ENCODE measurements around the gene MAPRE3.
A peak's percentile ranks its signal among the peaks of the same experiment; 100 is the strongest.

The MAPRE3 gene

DNA sequence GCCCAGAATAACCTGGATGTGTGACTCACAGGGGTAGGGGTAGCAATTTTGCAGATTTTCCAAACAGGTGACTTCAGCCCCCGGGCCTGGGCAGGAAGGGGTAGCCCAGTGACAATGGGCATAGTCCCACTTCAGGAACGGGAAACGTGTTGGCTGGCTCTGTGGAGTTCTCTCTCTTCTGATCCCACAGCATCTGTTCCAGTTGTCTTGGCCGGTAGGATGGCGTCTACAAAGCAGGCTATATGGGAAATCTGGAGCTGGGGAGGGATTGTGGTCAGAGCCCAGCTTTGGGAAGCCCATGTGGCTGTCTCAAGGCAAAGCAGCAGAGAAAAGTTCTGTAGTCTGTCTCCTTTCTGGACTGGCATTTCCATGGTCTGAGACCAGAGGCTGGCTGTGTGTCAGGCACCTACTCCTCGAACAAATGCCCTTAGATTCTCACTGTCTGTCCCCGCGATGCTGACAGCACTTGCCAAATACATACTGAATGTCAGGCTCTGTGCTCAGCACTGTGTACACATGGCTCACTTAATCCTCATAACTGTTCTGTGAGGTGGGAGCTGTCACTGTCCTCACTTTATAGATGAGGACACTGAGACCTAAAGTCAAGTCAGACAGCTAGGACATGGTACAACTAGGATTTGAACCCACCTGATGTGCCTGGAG, 44.5 kb downstream of the MAPRE3 start:
- no peak for DNase-seq (ENCODE audit: low read depth)

DNA sequence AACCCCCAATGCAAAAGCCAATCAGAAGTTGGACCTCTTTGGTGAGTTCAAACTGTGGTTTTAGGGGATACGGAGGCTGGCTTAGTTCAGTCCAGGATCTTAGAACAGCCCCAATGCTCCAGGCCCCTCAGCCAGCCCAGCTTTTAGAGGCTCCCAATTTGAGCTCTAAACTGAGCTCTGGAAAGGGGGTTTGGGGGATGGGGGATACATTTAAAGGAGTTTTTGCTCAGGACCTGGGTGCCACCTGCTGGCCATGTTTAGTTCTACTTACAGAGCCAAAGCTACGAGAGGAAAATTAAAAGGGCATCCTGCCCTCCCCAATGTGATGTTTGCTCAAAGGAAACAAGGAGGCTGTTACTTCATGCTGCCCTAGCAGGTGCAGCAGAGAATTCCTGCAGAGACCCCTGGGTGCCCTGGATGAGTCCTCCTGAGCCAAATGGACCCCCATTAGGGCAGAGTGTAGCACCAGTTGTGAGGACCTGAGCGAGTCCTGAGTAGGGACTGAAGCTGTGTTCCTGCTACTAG, 46.4 kb downstream of the MAPRE3 start:
- DNase-seq (ENCODE audit: low read depth): peak; percentile 58

DNA sequence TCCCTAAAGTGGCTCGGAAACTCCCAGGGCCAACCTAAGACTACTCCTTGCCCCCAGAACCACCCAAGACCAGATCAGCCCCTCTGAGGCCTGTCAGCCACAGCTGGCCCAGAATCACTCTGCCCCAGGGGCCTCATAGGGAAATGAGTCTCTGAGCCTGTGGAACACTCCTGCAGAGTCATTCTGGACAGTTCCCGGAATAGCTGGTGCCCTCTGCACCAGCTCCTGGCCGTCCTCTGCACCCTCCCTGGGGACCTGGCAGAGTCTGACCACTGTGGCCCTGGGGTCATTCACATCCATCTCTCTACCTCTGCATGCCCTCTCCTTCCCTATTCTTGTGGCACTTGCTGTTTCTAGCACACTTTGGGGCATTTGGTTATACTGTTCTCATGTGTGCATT, 47.7 kb downstream of the MAPRE3 start:
- no peak for DNase-seq (ENCODE audit: low read depth)

DNA sequence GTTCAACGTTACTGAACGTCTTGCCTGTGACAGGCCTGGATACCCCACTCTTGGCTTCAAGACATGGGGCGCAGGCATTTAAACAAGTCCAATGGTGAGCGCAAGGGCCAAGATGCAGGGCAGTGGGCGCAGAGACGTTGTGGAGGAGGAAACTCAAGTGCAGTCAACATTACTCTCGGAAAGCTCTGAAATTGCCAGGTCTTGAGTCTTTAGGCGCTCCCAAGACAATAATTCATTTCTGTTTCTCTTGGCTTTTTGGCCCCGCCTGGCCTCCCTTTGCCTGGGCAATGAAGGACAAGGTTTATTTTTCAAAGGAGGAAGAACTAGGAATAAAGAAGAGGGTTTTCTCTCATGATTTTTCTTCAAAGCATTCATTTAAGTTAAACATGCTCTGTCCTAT, 49.0 kb downstream of the MAPRE3 start:
- DNase-seq (ENCODE audit: low read depth): no peak

DNA sequence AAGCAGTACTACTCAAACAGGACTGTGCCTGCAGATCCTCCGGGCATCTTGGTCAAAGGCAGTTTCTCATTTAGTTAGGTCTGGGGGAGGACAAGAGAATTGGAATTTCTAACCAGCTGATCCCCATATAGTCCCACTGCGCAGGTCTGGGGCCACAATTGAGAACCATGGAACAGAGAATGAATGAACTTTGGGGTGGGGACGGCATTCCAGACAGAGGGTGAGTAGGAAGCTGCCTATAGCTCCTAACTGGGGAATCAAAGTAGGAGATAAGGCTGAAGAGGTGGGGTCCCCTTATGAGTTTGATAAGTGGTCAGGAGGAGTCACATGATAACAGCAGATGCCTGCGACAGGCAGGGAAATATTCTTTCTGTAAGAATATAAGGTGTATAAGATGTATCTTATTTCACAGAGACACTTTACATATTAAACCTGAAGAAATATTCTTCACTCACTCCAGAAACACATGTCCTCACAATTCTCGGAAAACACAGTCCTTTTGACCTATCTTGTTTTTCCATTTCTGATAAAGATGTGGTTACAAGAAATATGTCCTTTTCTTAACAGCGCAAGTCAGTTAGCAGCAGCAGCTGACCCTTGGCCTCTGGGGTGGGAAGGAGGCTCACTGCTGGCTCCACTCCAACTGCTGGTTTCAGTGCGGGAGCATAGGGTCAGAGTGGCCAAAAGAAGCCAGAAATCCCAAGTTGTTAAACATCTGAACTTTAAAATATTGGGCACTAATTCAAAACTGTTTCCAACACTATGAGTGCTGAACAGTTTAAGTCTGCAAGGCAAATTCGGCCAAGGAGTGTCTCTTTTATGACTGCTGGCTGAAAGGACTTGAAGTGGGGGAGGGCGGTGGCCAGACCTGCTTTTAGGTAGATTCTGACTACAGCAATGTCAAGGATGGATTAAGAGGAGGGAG, 49.8 kb downstream of the MAPRE3 start:
- DNase-seq (ENCODE audit: low read depth): no peak

DNA sequence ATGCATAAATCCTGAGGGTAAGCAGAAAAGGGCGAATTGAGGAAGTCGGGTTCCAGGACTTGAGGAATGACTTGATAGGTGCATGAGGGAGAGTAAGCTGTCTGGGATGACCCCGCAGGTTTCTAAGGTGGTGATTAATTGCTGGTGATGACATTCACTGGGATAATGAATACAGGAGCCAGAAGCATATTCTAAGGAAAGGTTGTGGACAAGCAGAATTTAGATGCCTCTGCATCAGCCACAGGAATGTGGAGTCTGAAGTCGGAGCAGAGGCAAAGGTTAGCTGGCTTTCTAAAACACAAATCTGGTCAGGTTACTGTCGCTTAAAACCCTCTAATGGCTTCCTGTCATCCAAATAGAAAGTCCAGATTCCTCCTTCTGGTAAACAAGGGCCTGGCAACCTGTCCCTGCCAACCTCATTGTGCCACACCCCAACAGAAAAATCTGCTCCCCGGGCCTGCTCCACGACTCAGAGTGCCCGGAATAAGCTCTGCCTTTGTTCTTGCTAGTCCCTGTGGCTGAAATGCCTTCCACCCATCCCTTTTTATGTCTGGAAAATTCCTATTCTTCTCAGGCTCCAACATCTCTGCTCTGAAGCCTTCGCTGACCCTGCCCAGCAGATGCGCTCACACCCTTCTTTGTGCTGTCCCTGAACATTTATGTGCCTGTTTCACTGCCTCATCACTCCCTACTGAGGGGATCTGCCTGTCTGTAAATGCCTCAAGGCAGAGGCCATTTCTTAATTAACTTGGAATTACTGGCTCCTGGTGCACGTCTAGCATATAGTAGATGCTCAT, 51.0 kb downstream of the MAPRE3 start:
- no peak for DNase-seq (ENCODE audit: low read depth)

DNA sequence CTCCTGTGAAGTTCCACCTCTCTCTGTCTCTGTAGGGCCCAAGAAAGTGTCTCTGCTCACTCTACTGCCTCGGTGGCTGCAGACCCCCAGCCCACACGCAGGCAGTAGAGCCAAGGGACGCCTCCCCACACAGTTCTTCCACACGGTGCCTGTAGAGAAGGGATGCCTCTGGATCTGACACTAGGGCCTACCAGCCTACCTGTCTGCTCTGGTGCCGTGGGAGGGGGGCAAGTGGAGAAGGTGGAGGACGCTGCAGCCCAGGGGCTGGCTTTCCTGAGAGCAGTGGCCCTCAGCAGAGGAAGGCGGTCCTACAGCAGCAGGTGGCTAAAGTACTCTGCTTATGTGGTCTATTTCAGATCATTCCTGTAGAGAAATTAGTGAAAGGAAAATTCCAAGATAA, 53.3 kb downstream of the MAPRE3 start:
- DNase-seq (ENCODE audit: low read depth): no peak

DNA sequence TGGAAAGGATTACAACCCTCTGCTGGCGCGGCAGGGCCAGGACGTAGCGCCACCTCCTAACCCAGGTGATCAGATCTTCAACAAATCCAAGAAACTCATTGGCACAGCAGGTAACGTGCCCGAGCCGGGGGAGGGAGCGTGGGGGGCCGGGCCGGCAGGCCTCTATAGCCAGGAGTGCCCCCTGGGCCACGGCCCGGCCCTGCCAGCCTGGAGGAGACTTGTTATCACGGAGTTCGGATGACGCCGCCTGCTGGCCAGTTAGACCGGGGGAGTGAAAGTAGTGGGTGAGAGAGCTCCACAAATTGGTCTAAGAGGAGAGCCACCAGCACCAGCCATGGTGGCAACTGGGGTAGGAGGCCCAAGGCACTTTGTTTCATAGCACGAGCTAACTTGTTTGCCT, 53.8 kb downstream of the MAPRE3 start:
- DNase-seq (ENCODE audit: low read depth): no peak

DNA sequence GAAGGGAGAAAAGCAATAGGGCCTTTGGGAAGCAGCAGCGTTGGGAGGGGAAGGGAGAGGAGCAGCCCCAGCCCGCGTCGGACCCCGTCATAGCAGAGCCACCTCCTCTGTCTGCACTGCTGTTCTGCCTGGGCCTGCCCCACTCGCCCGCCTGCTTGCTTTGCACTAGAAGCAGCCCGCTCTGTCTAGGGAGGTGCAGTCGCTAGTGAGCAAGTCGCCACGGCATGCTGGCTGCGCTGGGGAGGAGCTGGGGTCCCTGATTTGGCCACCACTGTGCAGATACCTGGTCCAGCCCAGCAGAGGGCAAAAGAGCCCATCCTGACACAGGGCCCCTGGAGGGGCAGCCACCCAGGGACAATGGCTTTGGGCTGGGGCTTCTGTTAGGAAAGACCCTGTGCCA, 54.4 kb downstream of the MAPRE3 start:
- DNase-seq (ENCODE audit: low read depth): no peak

DNA sequence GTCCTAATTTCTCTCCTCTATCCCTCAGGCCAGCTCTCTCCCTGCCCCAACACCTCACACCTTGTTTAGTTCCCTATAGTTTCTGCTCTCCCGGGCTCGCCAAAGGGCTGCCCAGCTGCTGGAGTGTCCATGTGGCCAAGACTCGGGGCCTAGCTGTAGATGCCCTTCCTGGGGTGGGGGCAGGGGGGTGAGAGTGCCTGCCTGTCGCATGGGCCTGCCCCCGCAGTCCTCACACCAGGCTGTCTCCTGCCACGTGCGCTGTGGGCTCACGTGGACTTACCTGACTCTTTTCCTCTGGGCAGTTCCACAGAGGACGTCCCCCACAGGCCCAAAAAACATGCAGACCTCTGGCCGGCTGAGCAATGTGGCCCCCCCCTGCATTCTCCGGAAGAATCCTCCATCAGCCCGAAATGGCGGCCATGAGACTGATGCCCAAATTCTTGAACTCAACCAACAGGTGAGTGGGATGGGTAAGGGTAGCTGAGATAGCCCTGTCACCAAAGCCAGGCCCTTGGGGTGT, 54.9 kb downstream of the MAPRE3 start:
- no peak for DNase-seq (ENCODE audit: low read depth)

DNA sequence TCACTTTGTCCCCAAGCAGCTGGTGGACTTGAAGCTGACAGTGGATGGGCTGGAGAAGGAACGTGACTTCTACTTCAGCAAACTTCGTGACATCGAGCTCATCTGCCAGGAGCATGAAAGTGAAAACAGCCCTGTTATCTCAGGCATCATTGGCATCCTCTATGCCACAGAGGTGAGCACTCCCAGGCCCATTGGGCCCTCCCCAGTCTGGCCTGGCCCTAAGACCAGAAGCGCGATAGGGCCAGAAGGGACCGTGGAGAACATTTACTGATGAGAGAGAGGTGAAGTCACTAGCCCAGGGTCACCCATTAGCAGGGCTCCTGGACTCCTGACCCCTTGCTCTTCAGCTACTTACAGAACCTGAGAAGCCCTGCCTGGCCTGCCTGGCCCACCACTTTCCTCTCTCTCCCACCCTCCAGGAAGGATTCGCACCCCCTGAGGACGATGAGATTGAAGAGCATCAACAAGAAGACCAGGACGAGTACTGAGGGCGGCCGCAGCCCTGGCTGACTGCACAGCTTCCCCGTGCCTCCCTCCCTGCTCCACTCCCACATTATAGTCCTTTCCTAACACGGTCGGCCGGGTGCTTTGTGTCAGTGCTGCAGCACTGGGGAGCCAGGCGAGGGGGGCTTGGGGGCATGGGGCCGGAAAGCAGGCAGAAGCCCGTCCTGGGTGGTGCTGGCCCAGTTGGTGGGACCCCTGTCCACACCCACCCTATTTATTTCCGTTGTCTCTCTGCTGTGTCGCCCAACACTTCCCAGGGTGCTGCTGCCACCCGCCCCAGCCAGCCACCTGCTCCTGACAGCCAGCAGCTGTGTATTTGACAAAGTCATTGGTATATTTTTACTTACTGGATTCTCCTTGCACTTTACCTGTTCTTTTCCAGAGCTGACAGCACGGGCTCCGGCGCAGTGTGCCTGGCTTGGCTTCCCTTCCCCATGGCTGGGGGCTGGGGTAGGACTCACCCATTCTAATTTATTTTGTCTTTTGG, 55.7 kb downstream of the MAPRE3 start:
- DNase-seq (ENCODE audit: low read depth): no peak

DNA sequence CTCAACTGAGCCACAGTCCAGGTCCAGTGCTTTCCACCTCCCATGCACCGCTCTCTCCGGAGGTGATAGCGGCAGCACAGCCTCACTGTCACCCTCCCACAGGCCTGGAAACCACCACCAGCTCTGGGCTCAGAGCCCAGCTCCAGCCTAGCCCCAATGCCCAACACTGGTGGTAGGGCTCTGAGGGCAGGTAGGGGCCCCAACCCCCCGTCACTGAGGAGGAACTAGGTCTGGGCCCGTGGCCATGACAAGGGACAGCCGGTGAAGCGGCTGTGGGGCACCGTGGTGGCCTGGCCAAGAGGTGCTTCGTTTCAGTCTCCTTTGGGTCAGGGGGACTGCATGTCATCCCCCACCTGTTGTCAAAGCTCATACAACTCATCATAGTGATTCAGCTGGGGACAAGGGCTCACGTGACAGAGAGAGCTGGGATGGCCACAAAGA, 56.8 kb downstream of the MAPRE3 start:
- no peak for DNase-seq (ENCODE audit: low read depth)

DNA sequence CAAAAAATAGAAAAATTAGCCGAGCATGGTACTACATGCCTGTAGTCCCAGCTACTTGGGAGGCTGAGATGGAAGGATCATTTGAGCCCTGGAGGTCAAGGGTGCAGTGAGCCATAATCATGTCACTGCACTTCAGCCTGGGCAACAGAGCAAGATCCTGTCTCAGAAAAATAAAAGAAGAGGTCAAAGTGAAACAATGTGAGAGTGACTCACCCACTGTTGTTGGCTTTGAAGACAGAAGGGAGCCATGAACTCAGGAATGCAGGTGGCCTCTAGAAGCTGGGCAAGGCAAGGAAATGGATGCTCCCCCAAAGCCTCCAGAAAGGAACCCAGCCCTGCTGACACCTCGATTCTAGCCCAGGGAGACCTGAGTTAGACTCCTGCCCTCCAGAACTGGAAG, 58.6 kb downstream of the MAPRE3 start:
- DNase-seq (ENCODE audit: low read depth): no peak

DNA sequence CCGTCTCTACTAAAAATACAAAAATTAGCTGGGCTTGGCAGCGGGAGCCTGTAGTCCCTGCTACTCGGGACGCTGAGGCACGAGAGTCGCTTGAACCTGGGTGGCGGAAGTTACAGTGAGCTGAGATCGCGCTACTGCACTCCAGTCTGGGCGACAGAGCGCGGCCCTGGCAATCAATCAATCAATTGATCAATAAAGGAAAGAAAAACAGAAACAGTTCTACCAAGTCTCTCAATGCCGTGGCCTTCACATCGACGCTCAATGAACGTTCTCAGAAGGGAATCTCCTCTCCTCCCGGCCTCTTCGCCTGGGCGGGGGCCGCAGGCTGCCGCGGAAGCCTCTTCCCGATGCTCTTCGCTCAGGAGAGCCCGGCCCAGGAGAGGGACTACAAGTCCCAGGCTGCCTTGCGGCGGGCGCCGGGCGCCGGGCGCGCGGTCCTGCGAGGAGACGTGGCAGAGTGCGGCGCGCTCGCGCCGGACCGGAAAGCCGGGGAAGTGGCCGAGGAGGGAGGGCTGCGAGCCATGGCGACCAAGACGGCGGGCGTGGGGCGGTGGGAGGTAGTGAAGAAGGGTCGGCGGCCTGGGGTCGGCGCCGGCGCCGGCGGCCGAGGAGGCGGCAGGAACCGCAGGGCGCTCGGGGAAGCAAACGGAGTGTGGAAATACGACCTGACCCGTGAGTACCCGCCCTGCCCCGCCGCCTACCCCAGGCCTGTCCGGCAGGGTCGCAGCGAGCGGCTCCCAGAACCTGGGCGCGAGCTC, 62.2 kb downstream of the MAPRE3 start, which contains the start of gene TMEM214:
Gene TMEM214, plus strand, starts transcription at position 471 of the 758 bp plus-strand sequence. Its CDS starts 51 bp downstream, at position 522.
- peak; percentile 88 for DNase-seq (ENCODE audit: low read depth)

DNA sequence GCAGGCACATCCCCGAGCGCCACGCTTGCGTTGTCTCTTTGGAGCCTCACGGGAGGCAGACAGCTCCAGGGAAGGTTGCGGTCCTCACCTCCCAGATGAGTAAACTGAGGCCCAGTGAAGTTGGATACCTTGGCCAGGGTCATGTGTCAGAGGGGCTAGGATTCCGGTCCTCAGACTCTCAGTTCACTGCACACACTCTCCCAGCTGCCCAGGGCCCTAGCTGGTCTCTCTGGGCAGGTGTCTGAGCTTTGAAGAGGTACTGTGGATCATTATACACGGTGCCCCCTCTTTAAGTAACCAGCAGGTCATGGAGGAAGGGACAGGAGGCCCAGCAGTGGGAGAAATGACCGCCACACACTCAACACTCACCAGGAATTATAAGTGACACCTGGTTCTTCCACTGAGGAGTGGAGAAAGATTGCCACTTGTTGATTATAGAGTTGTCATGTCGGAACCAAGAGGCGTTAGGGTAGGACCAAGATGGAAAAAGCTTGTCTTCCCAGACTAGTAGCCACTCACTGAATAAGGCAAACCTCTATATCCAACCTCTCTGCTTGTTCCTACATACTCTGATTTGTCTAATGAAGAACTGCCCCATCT, 62.9 kb downstream of the MAPRE3 start:
- no peak for DNase-seq (ENCODE audit: low read depth)

DNA sequence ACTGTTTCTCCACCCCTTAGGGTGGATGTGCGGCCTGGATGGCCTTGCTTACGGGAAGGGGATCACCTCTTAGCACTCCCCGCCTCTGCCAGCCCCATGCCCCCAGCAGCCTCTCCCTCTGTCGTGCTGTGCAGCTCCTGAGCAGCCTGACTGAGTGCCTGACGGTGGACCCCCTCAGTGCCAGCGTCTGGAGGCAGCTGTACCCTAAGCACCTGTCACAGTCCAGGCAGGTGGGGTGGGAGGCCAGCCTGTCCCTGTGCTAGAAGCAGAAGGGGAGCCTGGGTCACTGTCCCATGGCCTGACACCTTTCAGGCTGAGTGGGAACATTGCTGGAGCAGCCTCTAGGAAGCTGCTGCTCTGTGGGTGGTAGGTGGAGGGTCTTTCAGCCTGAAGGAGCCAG, 67.6 kb downstream of the MAPRE3 start:
- DNase-seq (ENCODE audit: low read depth): no peak

DNA sequence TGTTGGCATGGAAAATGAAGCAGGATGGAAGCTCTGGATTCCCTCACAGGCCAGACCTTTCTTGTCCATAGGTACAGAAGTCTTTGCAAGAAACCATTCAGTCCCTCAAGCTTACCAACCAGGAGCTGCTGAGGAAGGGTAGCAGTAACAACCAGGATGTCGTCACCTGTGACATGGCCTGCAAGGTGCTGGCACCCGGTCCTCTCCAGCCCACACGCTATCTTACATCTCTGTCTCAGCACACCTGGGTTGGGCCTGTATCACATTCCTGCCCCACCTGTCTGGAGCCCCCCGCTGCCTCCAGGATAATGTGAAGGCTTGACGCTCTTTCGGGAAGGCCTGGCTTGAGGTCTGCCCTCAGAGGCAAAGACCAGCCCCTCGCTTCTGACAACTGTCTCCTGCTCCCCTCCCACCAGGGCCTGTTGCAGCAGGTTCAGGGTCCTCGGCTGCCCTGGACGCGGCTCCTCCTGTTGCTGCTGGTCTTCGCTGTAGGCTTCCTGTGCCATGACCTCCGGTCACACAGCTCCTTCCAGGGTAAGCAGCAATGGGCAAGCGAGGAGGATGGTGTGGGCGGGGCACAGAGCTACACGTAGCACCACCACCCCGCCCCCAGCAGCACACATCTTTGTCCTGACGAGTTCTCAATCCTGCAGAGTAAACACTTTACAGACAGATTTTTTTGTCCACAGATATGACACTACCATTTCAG, 68.3 kb downstream of the MAPRE3 start:
- no peak for DNase-seq (ENCODE audit: low read depth)

DNA sequence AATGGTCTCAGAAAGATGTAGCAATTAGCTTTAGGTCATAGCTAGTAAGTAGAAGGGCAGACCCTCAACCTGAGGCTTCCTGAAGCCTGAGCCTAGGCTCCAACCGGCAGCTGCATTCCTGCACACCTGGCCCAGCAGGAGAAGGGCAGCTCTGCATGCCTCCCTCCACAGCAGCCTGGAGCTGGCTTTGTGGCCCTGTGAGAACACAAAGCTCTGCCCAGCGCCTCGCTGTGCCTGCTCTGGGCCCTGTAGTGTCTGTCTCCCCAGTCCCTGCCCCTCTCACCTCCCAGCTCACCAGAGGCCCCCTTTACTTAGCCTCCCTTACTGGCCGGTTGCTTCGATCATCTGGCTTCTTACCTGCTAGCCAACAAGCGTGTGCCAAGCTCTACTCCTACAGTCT, 69.0 kb downstream of the MAPRE3 start:
- no peak for DNase-seq (ENCODE audit: low read depth)

DNA sequence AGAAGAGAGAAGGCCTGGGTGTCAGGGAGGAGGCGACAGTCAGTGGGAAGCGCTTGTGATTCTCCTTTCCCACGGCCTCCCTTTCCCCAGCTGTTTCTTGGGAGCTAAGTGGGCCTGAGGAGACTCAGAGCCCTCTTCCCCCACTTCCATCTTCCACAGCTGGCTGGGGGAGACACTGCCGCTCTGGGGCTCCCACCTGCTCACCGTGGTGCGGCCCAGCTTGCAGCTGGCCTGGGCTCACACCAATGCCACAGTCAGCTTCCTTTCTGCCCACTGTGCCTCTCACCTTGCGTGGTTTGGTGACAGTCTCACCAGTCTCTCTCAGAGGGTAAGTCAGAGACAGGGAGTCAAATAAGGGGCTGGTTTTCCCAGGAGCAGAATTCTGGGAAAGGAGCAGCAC, 69.4 kb downstream of the MAPRE3 start:
- DNase-seq (ENCODE audit: low read depth): no peak

Data from fibroblast of gingiva (primary cell).